Astrocyte (in vitro differentiated cells and primary cell): ENCODE data around the gene SPACA7. TPM values are rescaled to one million over a fixed set of nuclear protein-coding genes. Genes with fewer than 3 reads are reported as not detected.

Experiments used
- DNase-seq: peaks from one replicate; pipeline ENCODE4 v3.0.0-alpha.2; 2010; ENCODE audit warnings: low read depth
- FAIRE-seq: peaks from 2 replicates; lab custom pipeline; 2011; peaks lifted over from hg19 to GRCh38; lab: Jason Lieb, UNC
- H2AFZ ChIP-seq: 2 replicates; pipeline ENCODE4 v1.6.0; 2012; ENCODE audit warnings: low read depth, low read length, inconsistent platforms
- H3K27ac ChIP-seq: 2 replicates; pipeline ENCODE4 v1.5.1; 2011; ENCODE audit warnings: low read depth, low read length, inconsistent platforms
- H3K27me3 ChIP-seq: 2 replicates; pipeline ENCODE4 v1.6.0; 2011; ENCODE audit warnings: low read length, inconsistent platforms; ENCODE audit not compliant: insufficient read depth
- H3K36me3 ChIP-seq: 2 replicates; pipeline ENCODE4 v1.5.1; 2011; ENCODE audit warnings: low read length, inconsistent platforms; ENCODE audit not compliant: insufficient read depth
- H3K4me1 ChIP-seq: 2 replicates; pipeline ENCODE4 v1.5.1; 2011; ENCODE audit warnings: low read length, inconsistent platforms; ENCODE audit not compliant: insufficient read depth
- H3K4me2 ChIP-seq: 2 replicates; pipeline ENCODE4 v1.6.0; 2012; ENCODE audit warnings: low read length, inconsistent platforms
- H3K4me3 ChIP-seq: 2 replicates; pipeline ENCODE4 v1.5.1; 2011; ENCODE audit warnings: low read depth, mild to moderate bottlenecking, low read length, inconsistent platforms; ENCODE audit not compliant: insufficient read depth
- H3K79me2 ChIP-seq: 2 replicates; pipeline ENCODE4 v1.6.0; 2012; ENCODE audit warnings: mild to moderate bottlenecking, low read length, inconsistent platforms; ENCODE audit not compliant: insufficient read depth
- H3K9ac ChIP-seq: 2 replicates; pipeline ENCODE4 v1.6.0; 2012; ENCODE audit warnings: mild to moderate bottlenecking, low read length, inconsistent platforms
- H3K9me3 ChIP-seq: 2 replicates; pipeline ENCODE4 v1.5.1; 2012; ENCODE audit warnings: low read depth, mild to moderate bottlenecking, low read length, inconsistent platforms; ENCODE audit not compliant: insufficient read depth
- H4K20me1 ChIP-seq: 2 replicates; pipeline ENCODE4 v1.6.0; 2012; ENCODE audit warnings: low read length, inconsistent platforms; ENCODE audit not compliant: insufficient read depth
- H3K27ac Mint-ChIP-seq: one replicate; pipeline ENCODE4 v1.8.0; 2021; ENCODE audit warnings: mild to moderate bottlenecking, mixed read lengths; ENCODE audit not compliant: unreplicated experiment
- H3K27me3 Mint-ChIP-seq: one replicate; pipeline ENCODE4 v1.8.0; 2021; ENCODE audit warnings: low read depth, mixed read lengths; ENCODE audit not compliant: unreplicated experiment
- H3K36me3 Mint-ChIP-seq: one replicate; pipeline ENCODE4 v1.8.0; 2021; ENCODE audit warnings: low read depth, mixed read lengths; ENCODE audit not compliant: unreplicated experiment
- H3K4me1 Mint-ChIP-seq: one replicate; pipeline ENCODE4 v1.8.0; 2021; ENCODE audit warnings: low read depth, mixed read lengths; ENCODE audit not compliant: unreplicated experiment
- H3K4me3 Mint-ChIP-seq: one replicate; pipeline ENCODE4 v1.8.0; 2021; ENCODE audit warnings: mild to moderate bottlenecking, moderate library complexity, mixed read lengths; ENCODE audit not compliant: unreplicated experiment
- H3K9me3 Mint-ChIP-seq: one replicate; pipeline ENCODE4 v1.8.0; 2021; ENCODE audit warnings: mild to moderate bottlenecking, mixed read lengths; ENCODE audit not compliant: unreplicated experiment
- EZH2 ChIP-seq: IDR thresholded peaks from 2 replicates; pipeline ENCODE4 v1.6.1; 2012; ENCODE audit warnings: mild to moderate bottlenecking, low read length, inconsistent platforms; ENCODE audit not compliant: insufficient read depth
- total RNA-seq: library from RNA; stranded (reverse); gene quantifications from 2 replicates; pipeline ENCODE4 v1.2.1, GENCODE V29; 2021
- TF ChIP-seq, protein P1 (sequence below): IDR thresholded peaks from 2 replicates; pipeline ENCODE4 v1.5.1; 2011; ENCODE audit warnings: low read depth, mild to moderate bottlenecking, inconsistent platforms, low read length, moderate library complexity; ENCODE audit not compliant: insufficient read depth

SPACA7 gene
- total RNA-seq, 1 donor from 2014 or later, result not detected

DNA sequence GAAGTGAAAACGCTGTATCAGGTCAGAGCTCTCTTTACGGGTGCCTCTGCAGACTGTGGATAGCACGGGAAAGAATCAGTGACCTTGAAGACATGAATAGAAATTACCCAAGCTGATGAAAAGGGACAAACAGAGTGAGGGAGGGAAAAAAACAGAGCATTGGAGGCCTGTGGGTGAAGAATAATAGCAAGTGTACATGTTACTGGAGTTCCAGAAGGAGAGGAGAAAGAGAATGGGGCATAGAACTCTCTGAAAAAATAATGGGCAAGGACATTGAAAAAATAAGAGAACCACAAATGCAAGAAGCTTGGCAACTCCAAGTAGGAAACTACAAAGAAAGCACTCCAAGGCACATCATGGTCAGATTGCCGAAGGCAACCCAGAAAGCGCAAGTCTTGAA is 86.3 kb downstream of the SPACA7 start:
- DNase-seq (no peak), FAIRE-seq (no peak)
- TF ChIP-seq, protein P1, sequence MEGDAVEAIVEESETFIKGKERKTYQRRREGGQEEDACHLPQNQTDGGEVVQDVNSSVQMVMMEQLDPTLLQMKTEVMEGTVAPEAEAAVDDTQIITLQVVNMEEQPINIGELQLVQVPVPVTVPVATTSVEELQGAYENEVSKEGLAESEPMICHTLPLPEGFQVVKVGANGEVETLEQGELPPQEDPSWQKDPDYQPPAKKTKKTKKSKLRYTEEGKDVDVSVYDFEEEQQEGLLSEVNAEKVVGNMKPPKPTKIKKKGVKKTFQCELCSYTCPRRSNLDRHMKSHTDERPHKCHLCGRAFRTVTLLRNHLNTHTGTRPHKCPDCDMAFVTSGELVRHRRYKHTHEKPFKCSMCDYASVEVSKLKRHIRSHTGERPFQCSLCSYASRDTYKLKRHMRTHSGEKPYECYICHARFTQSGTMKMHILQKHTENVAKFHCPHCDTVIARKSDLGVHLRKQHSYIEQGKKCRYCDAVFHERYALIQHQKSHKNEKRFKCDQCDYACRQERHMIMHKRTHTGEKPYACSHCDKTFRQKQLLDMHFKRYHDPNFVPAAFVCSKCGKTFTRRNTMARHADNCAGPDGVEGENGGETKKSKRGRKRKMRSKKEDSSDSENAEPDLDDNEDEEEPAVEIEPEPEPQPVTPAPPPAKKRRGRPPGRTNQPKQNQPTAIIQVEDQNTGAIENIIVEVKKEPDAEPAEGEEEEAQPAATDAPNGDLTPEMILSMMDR, result no peak
- no peak for TF ChIP-seq EZH2
- no peaks in the 10 kb centered on the region for H3K27me3 ChIP-seq
- H3K27ac Mint-ChIP-seq, result no peak overlapping the region
- H3K9me3 ChIP-seq, result no peaks in the 10 kb centered on the region
- no peak overlapping the region for H3K4me2 ChIP-seq
- H3K27ac ChIP-seq, result no peak overlapping the region
- H3K9me3 Mint-ChIP-seq, result peaks cover 11% of the 10 kb centered on the region
- H3K4me1 ChIP-seq, result no peaks in the 10 kb centered on the region
- H2AFZ ChIP-seq, result no peak overlapping the region
- peaks cover 7% of the 10 kb centered on the region for H3K27me3 Mint-ChIP-seq
- H3K4me3 Mint-ChIP-seq, result no peak overlapping the region
- no peaks in the 10 kb centered on the region for H3K36me3 ChIP-seq
- no peaks in the 10 kb centered on the region for H3K36me3 Mint-ChIP-seq
- H3K4me1 Mint-ChIP-seq, result no peaks in the 10 kb centered on the region
- H4K20me1 ChIP-seq, result no peaks in the 10 kb centered on the region
- no peak overlapping the region for H3K9ac ChIP-seq
- H3K4me3 ChIP-seq, result no peak overlapping the region
- H3K79me2 ChIP-seq, result no peaks in the 10 kb centered on the region

DNA sequence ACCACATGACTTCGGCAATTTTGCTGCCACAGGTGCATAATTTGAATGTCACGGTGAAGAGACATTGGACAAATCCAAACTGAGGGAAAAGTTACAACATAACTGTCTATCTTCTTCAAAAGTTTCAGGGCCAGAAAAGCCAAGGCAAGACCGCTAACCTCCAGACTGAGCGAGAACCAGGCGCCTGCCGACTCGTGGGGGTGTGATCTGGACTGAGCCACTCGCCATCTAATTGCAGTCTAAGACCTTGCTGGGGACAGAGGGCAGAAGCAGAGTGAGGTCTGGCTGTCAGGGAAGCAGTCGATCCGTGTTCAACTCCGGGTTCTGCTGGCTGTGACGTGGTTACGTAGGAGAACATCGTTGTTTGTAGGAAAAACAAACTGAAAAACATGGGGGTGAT is 88.6 kb downstream of the SPACA7 start:
- Histone ChIP-seq H2AFZ (no peak overlapping the region), H3K4me2 (no peak overlapping the region), H3K4me1 (no peaks in the 10 kb centered on the region), H3K27me3 (no peaks in the 10 kb centered on the region), H3K4me3 (no peak overlapping the region), H3K9ac (no peak overlapping the region), H3K9me3 (no peaks in the 10 kb centered on the region), H3K27ac (no peak overlapping the region), H4K20me1 (no peaks in the 10 kb centered on the region), H3K36me3 (no peaks in the 10 kb centered on the region), H3K79me2 (no peaks in the 10 kb centered on the region)
- H3K27ac Mint-ChIP-seq, result no peak overlapping the region
- H3K4me1 Mint-ChIP-seq, result no peaks in the 10 kb centered on the region
- H3K9me3 Mint-ChIP-seq, result peaks cover 7% of the 10 kb centered on the region
- peaks cover 6% of the 10 kb centered on the region for H3K27me3 Mint-ChIP-seq
- H3K36me3 Mint-ChIP-seq, result no peaks in the 10 kb centered on the region
- H3K4me3 Mint-ChIP-seq, result no peak overlapping the region
- TF ChIP-seq EZH2, result no peak
- TF ChIP-seq, protein P1, result no peak
- DNase-seq, result no peak
- no peak for FAIRE-seq

DNA sequence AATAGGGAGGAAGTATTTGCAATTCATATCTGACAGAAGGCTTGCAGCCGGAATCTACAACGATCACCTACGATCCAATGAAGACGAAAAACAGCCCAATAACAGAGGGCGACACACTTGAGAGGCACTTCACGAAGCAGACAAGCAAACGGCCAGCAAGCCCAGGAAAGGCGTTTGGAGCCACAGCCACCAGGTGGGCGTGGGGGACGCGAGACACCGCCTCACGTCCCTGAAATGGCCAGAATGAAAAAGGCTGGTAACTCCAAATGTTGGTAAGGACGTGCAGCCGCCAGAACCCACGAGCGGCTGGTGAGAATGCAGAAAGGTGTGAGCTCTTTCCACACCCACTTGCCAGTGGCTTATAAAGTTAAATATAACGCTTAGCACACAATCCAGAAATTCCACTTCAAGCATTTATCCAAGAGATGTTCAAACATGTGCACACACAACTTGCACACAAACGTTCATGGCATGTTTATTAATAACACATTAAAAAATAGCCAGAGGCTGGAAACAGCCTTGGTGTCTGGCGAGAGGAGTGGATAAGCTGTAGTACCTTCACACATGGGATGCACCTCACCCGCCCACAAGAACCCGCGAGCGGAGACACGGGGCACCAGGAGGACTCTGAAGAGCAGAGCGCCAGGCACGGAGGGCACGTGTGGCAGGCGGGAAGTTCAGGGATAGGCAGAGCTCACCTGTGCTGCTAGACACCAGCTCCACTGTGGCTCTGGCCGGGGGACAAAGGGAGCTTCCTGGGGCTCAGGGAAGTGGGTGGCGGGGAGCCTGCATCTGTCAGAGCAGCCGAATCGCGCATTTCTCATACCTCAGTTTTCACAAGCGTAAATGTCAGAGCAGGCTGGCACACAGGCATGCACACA is 89.3 kb downstream of the SPACA7 start:
- Mint-ChIP-seq H3K36me3 (no peaks in the 10 kb centered on the region), H3K4me3 (no peak overlapping the region), H3K27me3 (peaks cover 6% of the 10 kb centered on the region), H3K27ac (no peak overlapping the region), H3K9me3 (peaks cover 6% of the 10 kb centered on the region), H3K4me1 (no peaks in the 10 kb centered on the region)
- no peaks in the 10 kb centered on the region for H3K27me3 ChIP-seq
- H4K20me1 ChIP-seq, result no peaks in the 10 kb centered on the region
- H3K27ac ChIP-seq, result no peak overlapping the region
- H2AFZ ChIP-seq, result no peak overlapping the region
- H3K36me3 ChIP-seq, result no peaks in the 10 kb centered on the region
- DNase-seq, result no peak
- no peak for FAIRE-seq
- H3K4me2 ChIP-seq, result no peak overlapping the region
- H3K4me1 ChIP-seq, result no peaks in the 10 kb centered on the region
- no peak overlapping the region for H3K4me3 ChIP-seq
- H3K9me3 ChIP-seq, result no peaks in the 10 kb centered on the region
- H3K79me2 ChIP-seq, result no peaks in the 10 kb centered on the region
- no peak overlapping the region for H3K9ac ChIP-seq
- no peak for TF ChIP-seq EZH2
- TF ChIP-seq, protein P1, result no peak
